Superior temporal gyrus (tissue), 1 donor: ENCODE measurements around the gene MIX23.

Source experiments
- DNase-seq: peaks from one replicate; pipeline ENCODE4 v3.0.0-alpha.2; 2016; ENCODE audit errors: extremely low spot score

The MIX23 gene

DNA sequence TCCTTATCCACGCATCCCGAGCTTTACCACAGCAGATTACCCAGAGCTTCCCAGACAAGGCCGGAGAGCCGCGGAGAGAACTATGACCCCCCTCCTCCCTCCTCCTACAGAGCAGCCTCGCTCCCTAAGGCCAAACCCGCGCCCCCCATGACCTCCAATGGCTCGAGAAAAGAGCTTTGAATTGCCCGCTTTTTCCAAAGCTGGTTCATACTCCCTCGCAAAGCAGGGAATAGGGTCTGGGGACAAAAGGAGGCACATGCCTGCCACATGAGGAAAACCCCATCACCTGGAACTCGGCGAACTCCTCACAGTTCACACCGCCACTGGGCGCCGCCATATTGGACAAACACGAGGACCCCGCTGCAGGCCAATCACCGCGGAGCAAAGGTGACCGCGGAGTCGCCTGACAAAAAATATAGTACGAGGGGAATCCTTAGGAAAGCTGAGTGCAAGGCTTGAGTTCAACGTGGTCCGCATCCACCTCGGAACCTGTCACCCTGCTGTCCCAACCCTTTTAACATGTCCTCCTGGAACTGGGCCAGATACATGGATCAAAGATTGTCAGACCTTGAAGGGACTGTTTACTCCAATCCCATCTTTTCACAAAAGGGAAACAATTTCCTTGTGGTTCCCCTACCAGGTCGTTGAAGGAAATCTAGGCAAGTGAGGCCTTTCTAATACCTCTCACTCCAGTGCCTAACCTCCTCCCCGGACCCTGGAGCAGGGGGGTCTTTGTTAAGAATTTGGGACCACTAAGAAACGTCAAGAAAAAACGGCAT lies at the start of gene MIX23:
Gene MIX23, minus strand, starts transcription at position 344 of the 779 bp plus-strand sequence. Its CDS starts 7 bp downstream, at position 337.
- peak; percentile 93 for DNase-seq

DNA sequence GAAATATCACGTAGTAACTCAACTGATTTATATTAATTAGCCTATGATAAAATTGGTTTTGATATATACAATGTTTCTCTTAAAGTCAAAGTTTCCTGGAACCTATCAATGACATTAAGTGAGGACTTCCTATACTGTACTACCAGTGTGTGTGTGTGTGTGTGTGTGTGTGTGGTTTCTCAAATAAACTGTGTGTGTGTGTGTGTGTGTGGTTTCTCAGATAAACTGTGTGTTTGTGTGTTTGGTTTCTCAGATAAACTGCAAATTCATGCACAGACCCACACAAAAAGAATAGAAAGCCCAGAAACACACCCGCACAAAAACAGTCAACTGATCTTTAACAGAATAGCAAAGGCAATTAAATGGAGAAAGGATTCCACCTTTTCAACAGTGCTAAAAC lies 47.3 kb upstream of the MIX23 start:
- no peak for DNase-seq

- no peak for DNase-seq
Observed at GRCh38 chr3:122427857-122428471, 44.9 kb upstream of the MIX23 start.

- no peak for DNase-seq
Observed at GRCh38 chr3:122421836-122422235, 38.8 kb upstream of the MIX23 start.

GRCh38 chr3:122421101-122421500 lies 38.1 kb upstream of the MIX23 start:
- DNase-seq = no peak

- DNase-seq = no peak
Observed at GRCh38 chr3:122416966-122417365, 33.9 kb upstream of the MIX23 start.

GRCh38 chr3:122415762-122416654 lies 33.0 kb upstream of the MIX23 start, which contains the start of gene WDR5B:
WDR5B (minus strand) TSS chr3:122416062; CDS start chr3:122415528, 534 bp downstream.
- peak; percentile 100 for DNase-seq

DNA sequence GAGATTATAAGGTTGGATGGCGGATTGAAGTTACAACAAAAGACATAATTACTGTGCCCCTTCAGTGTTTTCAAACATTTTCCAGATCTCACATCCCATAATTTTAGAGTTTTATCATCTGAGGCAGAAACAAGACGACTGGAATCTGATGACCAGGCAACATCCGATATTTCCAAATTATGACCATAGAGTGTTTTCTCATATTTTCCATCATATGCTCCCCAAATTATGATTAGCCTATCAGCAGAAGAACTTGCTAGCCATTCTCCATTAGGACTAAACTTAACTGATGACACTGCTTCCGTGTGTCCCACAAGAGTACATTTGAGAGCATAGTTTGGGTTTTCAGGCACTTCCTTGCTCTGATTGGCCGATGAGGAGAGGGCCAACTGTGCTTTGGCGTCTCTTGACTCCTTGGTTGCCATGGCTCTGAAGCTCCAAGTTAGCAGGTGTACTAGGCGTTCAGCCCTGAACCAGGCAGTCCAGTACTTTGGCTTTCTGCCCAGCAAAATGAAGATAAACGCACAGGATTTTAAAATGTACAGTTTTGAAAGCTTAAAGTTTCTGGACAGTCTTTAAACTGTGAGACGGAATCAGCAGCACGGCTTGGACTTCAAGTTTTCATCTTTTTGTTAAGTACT lies 32.2 kb upstream of the MIX23 start:
- peak; percentile 45 for DNase-seq

GRCh38 chr3:122414391-122414790 lies 31.4 kb upstream of the MIX23 start:
- no peak for DNase-seq

- DNase-seq = no peak
Observed at GRCh38 chr3:122410639-122411038, 27.6 kb upstream of the MIX23 start.

- no peak for DNase-seq
Observed at GRCh38 chr3:122410111-122410510, 27.1 kb upstream of the MIX23 start.

GRCh38 chr3:122409446-122409845 lies 26.4 kb upstream of the MIX23 start:
- DNase-seq = no peak

GRCh38 chr3:122407946-122408345 lies 24.9 kb upstream of the MIX23 start:
- DNase-seq = no peak

GRCh38 chr3:122406198-122406597 lies 23.2 kb upstream of the MIX23 start:
- DNase-seq = no peak

GRCh38 chr3:122405015-122405414 lies 22.0 kb upstream of the MIX23 start:
- DNase-seq = no peak

DNA sequence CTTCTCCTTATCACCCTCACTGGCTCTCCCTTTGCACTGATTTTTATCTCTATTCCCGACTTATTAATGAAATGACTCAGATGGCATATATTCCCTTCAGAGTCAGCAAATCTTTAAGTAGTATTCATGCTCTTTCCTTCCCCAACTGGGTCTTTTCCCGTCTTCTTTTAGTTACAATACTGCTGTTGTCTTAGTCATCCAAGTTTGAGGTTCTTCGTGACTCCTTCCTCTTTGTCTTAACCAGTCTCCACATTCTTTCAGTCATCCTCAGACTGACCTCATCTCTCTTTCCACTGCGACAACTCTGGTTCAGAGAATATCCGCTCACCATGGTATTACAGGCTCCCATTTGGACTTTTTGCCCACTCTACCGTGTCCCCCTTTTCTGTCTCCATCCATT lies 20.5 kb upstream of the MIX23 start:
- DNase-seq = no peak

GRCh38 chr3:122398920-122399319 lies 15.9 kb upstream of the MIX23 start:
- DNase-seq = no peak

DNA sequence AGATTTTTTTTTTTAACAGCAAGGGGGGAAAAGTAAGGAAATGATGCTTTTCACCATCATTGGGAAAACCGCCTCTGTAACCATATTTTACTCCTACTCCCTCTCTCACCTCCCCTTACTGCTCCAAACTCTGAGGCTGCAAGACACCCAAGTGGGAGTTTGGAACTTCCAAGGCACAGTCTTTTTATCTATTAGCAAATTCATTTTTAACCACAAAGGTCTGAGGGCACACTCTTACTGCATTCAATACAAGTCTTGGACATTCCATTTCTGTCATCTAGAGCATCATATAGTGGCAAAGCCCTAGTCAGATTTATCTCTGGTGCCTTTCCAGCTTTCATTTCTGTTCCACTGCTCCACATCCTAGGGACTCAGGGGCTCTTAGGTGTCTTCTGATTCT lies 14.2 kb upstream of the MIX23 start:
- DNase-seq = no peak

DNA sequence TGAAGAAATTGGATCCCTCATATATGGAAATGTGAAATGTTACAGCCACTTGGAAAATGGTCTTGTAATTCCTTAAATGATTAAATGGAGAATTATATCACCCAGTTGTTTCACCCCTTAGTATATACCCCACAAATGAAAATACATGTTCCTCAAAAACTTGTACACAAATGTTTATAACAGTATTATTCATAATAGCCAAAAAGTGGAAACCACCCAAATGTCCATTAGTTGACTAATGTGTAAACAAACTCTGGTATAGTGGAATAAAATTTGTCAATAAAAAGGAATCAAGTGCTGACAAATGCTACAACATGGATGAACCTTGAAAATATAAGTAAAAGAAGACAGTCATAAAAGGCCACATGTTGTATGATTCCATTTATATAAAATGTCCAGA lies 13.5 kb upstream of the MIX23 start:
- DNase-seq = no peak

GRCh38 chr3:122395582-122395981 lies 12.6 kb upstream of the MIX23 start:
- no peak for DNase-seq

- DNase-seq = no peak
Observed at GRCh38 chr3:122394173-122394572, 11.1 kb upstream of the MIX23 start.
